PFSK-1 (cell line): Measurements from ENCODE around the gene CASZ1.

ENCODE experiments used
- FOXP2 ChIP-seq: optimal IDR thresholded peaks from 2 replicates; pipeline ENCODE3; 2011; ENCODE audit warnings: borderline replicate concordance, control low read depth, inconsistent platforms; ENCODE audit not compliant: insufficient read depth; ENCODE audit errors: extremely low read length, extremely low read depth
- POLR2AphosphoS5 ChIP-seq: IDR thresholded peaks from 2 replicates; pipeline ENCODE4 v1.6.1; 2012; ENCODE audit warnings: low read depth, mild to moderate bottlenecking, control low read depth, low read length, moderate library complexity
- REST ChIP-seq, 2 experiments: IDR thresholded peaks; 2 replicates each; pipeline versions ENCODE4 v1.6.1 to v1.8.0; 2011 to 2012; ENCODE audit warnings: low read depth in 2 of 2, low read length in 2 of 2, control low read depth in 1 of 2, inconsistent platforms in 1 of 2, mild to moderate bottlenecking in 1 of 2, moderate library complexity in 1 of 2; ENCODE audit not compliant: insufficient read depth in 1 of 2
- SIN3A ChIP-seq: IDR thresholded peaks from 2 replicates; pipeline ENCODE4 v1.6.1; 2012; ENCODE audit warnings: mild to moderate bottlenecking, low read length, moderate library complexity, borderline replicate concordance; ENCODE audit not compliant: insufficient read depth
- TAF1 ChIP-seq: IDR thresholded peaks from 2 replicates; pipeline ENCODE4 v1.6.1; 2012; ENCODE audit warnings: low read length, control low read depth, borderline replicate concordance; ENCODE audit not compliant: insufficient read depth

The CASZ1 gene

DNA sequence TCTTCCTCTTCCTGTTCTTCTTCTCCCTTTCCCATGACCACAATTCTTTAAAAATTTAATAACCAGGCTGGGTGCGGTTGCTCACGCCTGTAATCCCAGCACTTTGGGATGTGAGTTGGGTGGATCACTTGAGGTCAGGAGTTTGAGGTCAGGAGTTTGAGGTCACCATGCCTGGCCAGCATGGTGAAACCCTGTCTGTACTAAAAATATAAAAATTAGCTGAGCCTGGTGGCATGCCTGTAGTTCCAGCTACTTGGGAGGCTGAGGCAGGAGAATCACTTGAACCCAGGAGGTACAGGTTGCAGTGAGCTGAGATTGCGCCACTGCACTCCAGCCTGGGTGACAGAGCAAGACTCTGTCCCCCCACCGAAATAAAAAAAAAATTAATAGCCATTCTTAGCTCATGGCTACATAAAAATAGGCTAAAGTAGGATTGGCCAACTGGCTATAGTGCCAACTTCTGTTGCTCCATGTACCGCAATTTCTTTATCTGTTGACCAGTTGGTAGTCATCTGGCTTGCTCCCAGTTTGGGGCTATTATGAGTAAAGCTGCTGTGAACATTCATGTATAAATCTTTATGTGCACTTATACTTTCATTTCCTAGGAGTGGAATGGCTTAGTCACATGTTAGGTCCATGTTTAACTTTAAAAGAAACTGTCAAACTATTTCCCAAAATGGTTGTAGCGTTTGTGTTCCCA, 185.4 kb downstream of the CASZ1 start:
- TF ChIP-seq POLR2AphosphoS5 (no peak), SIN3A (no peak), REST (IDR thresholded peaks at IDR 0.05; ENCODE audit: insufficient read depth in 1 of 2, low read depth in 2 of 2, low read length in 2 of 2) (no peak), TAF1 (no peak), FOXP2 (no peak)

DNA sequence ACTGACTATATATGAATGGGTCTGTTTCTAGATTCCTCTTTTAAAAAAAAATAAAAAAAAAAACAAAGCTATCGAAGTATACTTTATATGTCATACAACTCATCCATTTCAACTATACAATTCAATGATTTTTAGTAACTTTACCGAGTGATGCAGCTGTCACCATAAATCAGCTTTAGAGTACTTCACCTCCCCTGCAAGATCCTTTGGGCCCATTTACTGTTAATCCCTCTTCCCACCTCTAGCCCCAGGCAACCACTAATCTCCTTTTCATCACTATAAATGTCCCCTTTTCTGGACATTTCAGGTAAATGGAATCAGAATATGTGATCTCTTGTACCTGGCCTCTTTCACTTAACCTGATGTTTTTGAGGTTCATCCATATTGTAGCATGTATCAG, 187.8 kb downstream of the CASZ1 start:
- TF ChIP-seq POLR2AphosphoS5 = no peak
- no peak for TF ChIP-seq SIN3A
- no peak for TF ChIP-seq TAF1
- no peak for TF ChIP-seq FOXP2
- TF ChIP-seq REST (IDR thresholded peaks at IDR 0.05; ENCODE audit: insufficient read depth in 1 of 2, low read depth in 2 of 2, low read length in 2 of 2) = no peak

- TF ChIP-seq SIN3A (no peak), TAF1 (no peak), FOXP2 (no peak), POLR2AphosphoS5 (no peak), REST (IDR thresholded peaks at IDR 0.05; ENCODE audit: insufficient read depth in 1 of 2, low read depth in 2 of 2, low read length in 2 of 2) (no peak)
Observed at GRCh38 chr1:10607228-10607627, 189.2 kb downstream of the CASZ1 start.

- TF ChIP-seq TAF1 (no peak), REST (IDR thresholded peaks at IDR 0.05; ENCODE audit: insufficient read depth in 1 of 2, low read depth in 2 of 2, low read length in 2 of 2) (no peak), SIN3A (no peak), POLR2AphosphoS5 (no peak), FOXP2 (no peak)
Observed at GRCh38 chr1:10606064-10606463, 190.4 kb downstream of the CASZ1 start.

GRCh38 chr1:10604966-10605365, 191.5 kb downstream of the CASZ1 start:
- TF ChIP-seq FOXP2 (no peak), REST (IDR thresholded peaks at IDR 0.05; ENCODE audit: insufficient read depth in 1 of 2, low read depth in 2 of 2, low read length in 2 of 2) (no peak), POLR2AphosphoS5 (no peak), TAF1 (no peak), SIN3A (no peak)
